HCT116 (cell line): ENCODE results near the gene PSMA1.

ENCODE experiments used
- JUND ChIP-seq: IDR thresholded peaks from 2 replicates; pipeline ENCODE4 v1.6.1; 2012
- POLR2A ChIP-seq: IDR thresholded peaks from 2 replicates; pipeline ENCODE4 v1.7.0; 2011; ENCODE audit warnings: borderline replicate concordance; ENCODE audit not compliant: insufficient read depth, insufficient read length; ENCODE audit errors: extremely low read depth
- POLR2AphosphoS5 ChIP-seq: IDR thresholded peaks from 2 replicates; pipeline ENCODE4 v1.6.1; 2011; ENCODE audit warnings: mild to moderate bottlenecking, low read depth, low read length, moderate library complexity
- RAD21 ChIP-seq: IDR thresholded peaks from 2 replicates; pipeline ENCODE4 v1.6.1; 2012; ENCODE audit warnings: low read depth, mild to moderate bottlenecking
- SIN3A ChIP-seq: IDR thresholded peaks from 2 replicates; pipeline ENCODE4 v1.6.1; 2012; ENCODE audit warnings: low read depth
- TCF7L2 ChIP-seq: IDR thresholded peaks from 2 replicates; pipeline ENCODE4 v1.7.0; 2011; ENCODE audit warnings: borderline replicate concordance, inconsistent platforms; ENCODE audit not compliant: insufficient read depth, insufficient read length; ENCODE audit errors: extremely low read depth
- ZFX ChIP-seq: fragments of 450-650 bp; IDR thresholded peaks from 2 replicates; pipeline ENCODE4 v1.6.1; 2017
- TF ChIP-seq, protein P1 (sequence below), 3 experiments: fragments of 200-600 bp in 1 of 3; sonication (generic) in 1 of 3; IDR thresholded peaks in 2 of 3; conservative IDR thresholded peaks in 1 of 3; 2 replicates each; pipeline ENCODE4 v1.5.1; 2012 to 2017; ENCODE audit warnings: low read depth in 2 of 3, low read length in 2 of 3, antibody characterized with exemption in 1 of 3, borderline replicate concordance in 1 of 3, control low read depth in 1 of 3, mild to moderate bottlenecking in 1 of 3, mixed read lengths in 1 of 3, mixed run types in 1 of 3, moderate library complexity in 1 of 3; ENCODE audit not compliant: insufficient read depth in 1 of 3

GRCh38 chr11:14567064-14567651 is 47.0 kb upstream of the PSMA1 start:
- TF ChIP-seq, protein P1, sequence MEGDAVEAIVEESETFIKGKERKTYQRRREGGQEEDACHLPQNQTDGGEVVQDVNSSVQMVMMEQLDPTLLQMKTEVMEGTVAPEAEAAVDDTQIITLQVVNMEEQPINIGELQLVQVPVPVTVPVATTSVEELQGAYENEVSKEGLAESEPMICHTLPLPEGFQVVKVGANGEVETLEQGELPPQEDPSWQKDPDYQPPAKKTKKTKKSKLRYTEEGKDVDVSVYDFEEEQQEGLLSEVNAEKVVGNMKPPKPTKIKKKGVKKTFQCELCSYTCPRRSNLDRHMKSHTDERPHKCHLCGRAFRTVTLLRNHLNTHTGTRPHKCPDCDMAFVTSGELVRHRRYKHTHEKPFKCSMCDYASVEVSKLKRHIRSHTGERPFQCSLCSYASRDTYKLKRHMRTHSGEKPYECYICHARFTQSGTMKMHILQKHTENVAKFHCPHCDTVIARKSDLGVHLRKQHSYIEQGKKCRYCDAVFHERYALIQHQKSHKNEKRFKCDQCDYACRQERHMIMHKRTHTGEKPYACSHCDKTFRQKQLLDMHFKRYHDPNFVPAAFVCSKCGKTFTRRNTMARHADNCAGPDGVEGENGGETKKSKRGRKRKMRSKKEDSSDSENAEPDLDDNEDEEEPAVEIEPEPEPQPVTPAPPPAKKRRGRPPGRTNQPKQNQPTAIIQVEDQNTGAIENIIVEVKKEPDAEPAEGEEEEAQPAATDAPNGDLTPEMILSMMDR (IDR thresholded peaks at IDR 0.05 in 2 of 3, conservative IDR thresholded peaks at IDR 0.05 in 1 of 3; ENCODE audit: borderline replicate concordance in 1 of 3, insufficient read depth in 1 of 3, low read depth in 2 of 3, low read length in 2 of 3), result no peak
- no peak for TF ChIP-seq POLR2A
- no peak for TF ChIP-seq POLR2AphosphoS5
- TF ChIP-seq JUND, result no peak
- TF ChIP-seq RAD21, result no peak
- TF ChIP-seq SIN3A, result no peak
- no peak for TF ChIP-seq ZFX
- no peak for TF ChIP-seq TCF7L2
